GM18951 (cell line): ENCODE data around the gene SCGN.

Experiments
- POLR2A ChIP-seq: IDR thresholded peaks from 4 replicates; pipeline ENCODE4 v1.6.1; 2011; ENCODE audit warnings: mild to moderate bottlenecking; ENCODE audit not compliant: insufficient read length, insufficient read depth; ENCODE audit errors: extremely low read depth
- in situ Hi-C: fragments of 300-500 bp; cut with MboI; formaldehyde crosslinking; loops from one replicate; pipeline ENCODE4 v1.12.0; 2022; ENCODE audit warnings: low sequenced_read_pairs, mixed read lengths, inconsistent platforms; ENCODE audit not compliant: unreplicated experiment

SCGN gene

DNA sequence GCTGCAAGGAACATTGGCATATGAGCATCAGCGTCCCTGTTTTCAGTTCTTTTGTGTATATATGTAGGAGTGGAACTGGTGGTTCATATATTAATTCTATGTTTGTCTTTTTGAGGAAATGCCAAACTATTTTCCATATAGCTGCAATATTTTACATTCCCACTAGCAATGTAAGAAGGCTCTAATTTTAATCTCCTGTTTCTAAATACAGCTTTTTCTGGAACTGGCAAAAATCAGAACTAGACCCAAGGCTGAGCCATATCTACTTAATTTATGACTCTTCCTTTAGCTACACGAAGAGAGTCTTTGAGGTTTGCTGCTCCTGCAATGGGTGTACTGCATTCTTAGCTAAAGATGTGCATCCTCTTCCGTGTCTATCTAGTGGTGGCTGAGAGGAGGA is 52.0 kb downstream of the SCGN start:
- no peak for TF ChIP-seq POLR2A
- in situ Hi-C loops = no loop called here

GRCh38 chr6:25706314-25707014 is 54.4 kb downstream of the SCGN start:
- in situ Hi-C loops = no loop called here
- no peak for TF ChIP-seq POLR2A

- TF ChIP-seq POLR2A = no peak
- in situ Hi-C loops = no loop called here
Observed at GRCh38 chr6:25709761-25710160, 57.7 kb downstream of the SCGN start.

GRCh38 chr6:25710287-25710686 is 58.3 kb downstream of the SCGN start:
- in situ Hi-C loops = no loop called here
- no peak for TF ChIP-seq POLR2A

GRCh38 chr6:25713824-25714223 is 61.8 kb downstream of the SCGN start:
- no peak for TF ChIP-seq POLR2A
- in situ Hi-C loops = no loop called here

GRCh38 chr6:25714765-25715164 is 62.8 kb downstream of the SCGN start:
- in situ Hi-C loops = no loop called here
- TF ChIP-seq POLR2A = no peak

DNA sequence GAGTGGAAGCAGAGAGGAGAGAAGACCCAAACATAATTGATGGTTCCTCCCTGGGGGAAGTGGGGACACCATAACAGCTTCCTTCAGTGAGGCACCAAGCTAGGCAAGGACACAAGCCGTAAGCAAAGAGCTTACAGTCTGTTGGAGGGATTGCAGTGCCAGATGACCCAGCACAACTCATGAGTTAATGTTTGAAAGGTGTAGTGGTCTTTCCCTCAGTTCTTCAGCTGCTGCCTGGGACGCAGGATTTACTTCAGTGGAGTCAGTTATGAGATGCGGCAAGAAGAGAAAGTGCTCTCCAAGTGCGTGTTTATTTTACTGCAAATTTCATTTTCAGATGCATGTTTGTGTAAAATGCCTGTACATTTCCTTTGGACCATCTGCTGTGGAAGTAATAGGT is 63.8 kb downstream of the SCGN start:
- TF ChIP-seq POLR2A = no peak
- in situ Hi-C loops = no loop called here

GRCh38 chr6:25717866-25718740 is 66.1 kb downstream of the SCGN start:
- TF ChIP-seq POLR2A = no peak
- in situ Hi-C loops = no loop called here

GRCh38 chr6:25726122-25726911 is 74.3 kb downstream of the SCGN start:
- TF ChIP-seq POLR2A = no peak
- in situ Hi-C loops = no loop called here

GRCh38 chr6:25727028-25727427 is 75.0 kb downstream of the SCGN start:
- in situ Hi-C loops = no loop called here
- no peak for TF ChIP-seq POLR2A

GRCh38 chr6:25730907-25731306 is 78.9 kb downstream of the SCGN start:
- in situ Hi-C loops = no loop called here
- no peak for TF ChIP-seq POLR2A

DNA sequence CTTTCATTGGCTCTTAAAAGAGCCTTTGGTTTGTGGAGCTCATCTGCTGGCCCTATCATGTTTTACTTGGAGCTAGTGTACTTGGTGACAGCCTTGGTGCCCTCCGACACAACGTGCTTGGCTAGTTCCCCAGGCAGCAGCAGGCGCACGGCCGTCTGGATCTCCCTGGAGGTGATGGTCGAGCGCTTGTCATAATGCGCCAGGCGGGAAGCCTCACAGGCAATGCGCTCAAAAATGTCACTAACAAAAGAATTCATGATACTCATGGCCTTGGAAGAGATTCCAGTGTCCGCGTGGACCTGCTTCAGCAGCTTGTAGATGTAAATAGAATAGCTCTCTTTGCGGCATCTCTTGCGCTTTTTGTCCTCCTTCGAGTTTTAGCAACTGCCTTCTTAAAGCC is 79.7 kb downstream of the SCGN start:
- in situ Hi-C loops = no loop called here
- no peak for TF ChIP-seq POLR2A

GRCh38 chr6:25732468-25733198 is 80.6 kb downstream of the SCGN start:
- in situ Hi-C loops = no loop called here
- TF ChIP-seq POLR2A = no peak
